HG02798 (cell line): Measurements from ENCODE around the gene RMI2.

Source experiments
- ATAC-seq: cut with Tn5 transposase; IDR thresholded peaks from one replicate; pipeline ENCODE4 v1.9.1; 2021; ENCODE audit warnings: mild to moderate bottlenecking; ENCODE audit not compliant: unreplicated experiment, poor library complexity

The RMI2 gene

DNA sequence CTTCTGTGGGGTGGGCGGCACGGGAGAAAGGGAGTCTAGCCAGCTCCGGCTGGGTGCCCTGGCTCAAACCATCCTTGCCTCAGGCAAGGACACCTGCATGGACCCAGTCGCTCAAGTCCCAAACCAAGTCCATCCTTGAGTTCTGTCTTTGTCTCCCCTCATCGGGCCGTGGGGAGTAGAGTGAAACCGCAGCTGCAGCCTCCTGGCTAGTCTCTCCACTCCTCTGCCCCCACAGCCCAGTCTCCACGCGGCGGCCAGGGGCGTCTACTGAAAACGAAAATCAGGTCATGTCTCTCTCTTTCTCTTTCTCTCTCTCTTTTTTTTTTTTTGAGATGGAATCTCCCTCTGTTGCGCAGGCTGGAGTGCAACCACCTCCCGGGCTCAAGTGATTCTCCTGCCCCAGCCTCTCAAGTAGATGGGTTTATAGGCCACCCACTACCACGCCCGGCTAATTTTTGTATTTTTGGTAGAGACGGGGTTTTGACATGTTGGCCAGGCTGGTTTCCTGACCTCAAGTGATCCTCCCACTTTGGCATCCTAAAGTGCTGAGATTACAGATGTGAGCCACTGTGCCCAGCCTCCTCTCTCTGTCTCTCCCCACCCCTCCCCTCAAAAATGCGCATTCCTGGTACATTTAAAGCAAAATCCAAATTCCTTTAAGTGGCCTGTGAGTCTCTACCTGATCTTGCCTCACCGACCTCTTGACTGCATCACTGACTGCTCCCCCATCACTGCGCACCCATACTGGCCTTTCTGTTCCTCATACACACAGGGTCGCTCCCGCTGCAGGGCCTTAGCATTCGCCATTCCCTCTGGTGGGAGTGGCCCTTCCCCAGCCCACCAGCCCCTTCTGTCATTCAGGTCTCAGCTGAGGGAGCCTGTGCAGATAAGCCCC is 17.7 kb upstream of the RMI2 start:
- ATAC-seq = peak; percentile 49

- peak; percentile 74 for ATAC-seq
Measured at GRCh38 chr16:11328172-11329070, 16.8 kb upstream of the RMI2 start.

- ATAC-seq = no peak
Measured at GRCh38 chr16:11329071-11329491, 16.2 kb upstream of the RMI2 start.

GRCh38 chr16:11329891-11330290 is 15.4 kb upstream of the RMI2 start:
- ATAC-seq = no peak

DNA sequence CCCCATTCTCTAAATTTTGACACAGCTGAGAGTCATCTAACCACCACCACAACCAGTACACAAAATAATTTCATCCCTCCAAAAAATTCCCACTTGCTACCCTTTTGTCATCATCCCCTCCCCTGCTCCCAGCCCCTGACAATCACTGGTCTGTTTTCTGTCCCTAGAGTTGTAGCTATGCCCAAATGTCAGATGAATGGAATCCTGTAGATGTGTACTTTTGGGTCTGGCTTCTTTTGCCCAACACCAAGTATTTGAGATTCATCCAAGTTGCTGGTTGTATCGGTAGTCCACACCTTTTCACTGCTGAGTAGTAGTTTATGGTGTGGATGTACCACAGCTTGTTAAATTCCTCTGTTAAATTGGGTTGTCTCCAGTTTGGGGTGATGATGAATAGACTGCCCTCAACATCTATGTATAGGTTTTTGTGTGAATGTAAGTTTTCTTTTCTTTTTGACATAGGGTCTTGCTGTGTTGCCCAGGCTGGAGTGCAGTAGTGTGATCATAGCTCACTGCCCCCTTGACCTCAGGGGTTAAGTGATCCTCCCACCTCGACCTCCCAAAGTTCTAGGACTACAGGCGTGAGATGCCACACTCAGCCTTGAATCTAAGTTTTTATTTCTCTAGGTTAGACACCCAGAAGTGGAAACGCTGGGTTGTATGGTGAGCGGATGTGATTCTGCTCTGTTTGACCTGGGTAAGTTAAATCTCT is 14.6 kb upstream of the RMI2 start:
- no peak for ATAC-seq

DNA sequence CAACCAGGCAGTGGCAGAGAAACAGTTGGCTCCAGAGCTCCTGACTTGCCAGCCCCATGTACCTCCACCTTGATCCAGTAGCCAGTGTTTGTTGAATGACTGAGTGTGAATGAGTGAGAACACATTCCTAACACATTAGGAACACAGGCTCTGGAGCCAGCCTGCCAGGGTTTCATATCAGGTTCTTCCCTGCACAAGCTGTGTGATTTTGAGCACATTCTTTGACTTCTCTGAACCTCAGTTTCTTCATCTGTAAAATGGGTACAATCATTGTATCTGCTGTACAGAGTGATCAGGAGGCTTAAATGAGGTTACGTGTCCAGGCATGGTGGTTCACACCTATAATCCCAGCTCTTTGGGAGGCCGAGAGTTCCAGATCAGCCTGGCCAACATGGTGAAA is 13.3 kb upstream of the RMI2 start:
- ATAC-seq = no peak

DNA sequence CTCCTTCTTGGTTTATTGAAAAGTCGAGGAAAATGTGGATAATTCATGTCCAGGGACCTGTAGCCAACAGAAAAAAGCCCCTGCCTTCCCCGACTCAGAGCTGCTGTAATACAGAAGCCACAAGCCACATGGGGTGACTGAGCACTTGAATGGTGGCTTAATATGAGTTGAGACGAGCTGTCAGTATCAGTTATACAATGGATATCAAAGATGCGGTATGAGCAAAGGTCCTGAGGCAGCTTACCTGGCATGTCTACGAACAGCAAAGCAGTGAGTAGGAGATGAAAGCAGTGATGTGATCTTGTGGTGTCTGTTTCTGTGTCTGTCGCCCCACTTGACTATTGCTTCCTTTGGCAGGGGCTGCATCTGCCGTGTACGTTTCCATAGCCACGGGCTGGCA is 12.2 kb upstream of the RMI2 start:
- ATAC-seq = no peak

GRCh38 chr16:11333702-11334101 is 11.6 kb upstream of the RMI2 start:
- ATAC-seq = no peak

DNA sequence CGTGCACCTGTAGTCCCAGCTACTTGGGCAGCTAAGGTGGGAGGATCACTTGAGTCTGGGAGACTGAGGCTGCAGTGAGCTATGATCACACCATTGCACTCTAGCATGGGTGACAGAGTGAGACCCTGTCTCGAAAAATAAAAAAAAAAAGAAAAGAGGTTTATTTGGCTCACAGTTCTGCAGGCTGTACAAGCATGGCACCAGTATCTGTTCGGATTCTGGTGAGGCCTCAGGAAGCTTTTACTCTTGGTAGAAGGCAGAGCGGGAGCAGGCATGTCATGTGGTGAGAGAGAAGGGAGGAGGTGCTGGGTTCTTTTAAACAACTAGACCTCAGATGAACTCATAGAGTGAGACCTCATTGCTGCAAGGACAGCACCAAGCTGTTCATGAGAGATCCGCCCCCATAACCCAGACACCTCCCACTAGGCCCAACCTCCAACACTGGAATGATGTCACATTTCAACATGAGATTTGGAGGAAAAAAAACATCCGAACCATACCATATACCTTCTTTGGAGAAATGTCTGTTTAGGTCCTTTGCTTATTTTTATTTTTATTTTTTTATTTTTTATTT is 10.3 kb upstream of the RMI2 start:
- no peak for ATAC-seq

DNA sequence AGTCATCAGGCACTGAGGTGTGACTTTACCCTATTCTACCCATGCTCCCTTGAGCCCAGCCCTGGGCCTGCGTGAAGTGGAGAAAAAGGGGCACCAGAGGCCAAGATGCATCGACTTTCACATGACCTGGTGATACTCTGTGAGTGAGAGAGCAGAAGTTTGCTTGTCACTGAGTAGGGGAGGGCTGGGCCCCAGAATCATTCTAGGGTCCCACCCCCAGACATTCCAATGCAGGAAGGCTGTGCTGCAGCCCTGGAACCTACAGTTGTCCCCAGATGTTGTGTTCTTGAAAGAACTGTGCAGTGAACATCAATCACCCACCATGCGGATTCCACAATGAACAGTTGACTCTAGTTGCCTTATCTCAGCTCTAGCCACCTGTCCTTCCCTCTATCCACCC is 6.2 kb upstream of the RMI2 start:
- ATAC-seq = no peak

- ATAC-seq = no peak
Measured at GRCh38 chr16:11340710-11341109, 4.5 kb upstream of the RMI2 start.

DNA sequence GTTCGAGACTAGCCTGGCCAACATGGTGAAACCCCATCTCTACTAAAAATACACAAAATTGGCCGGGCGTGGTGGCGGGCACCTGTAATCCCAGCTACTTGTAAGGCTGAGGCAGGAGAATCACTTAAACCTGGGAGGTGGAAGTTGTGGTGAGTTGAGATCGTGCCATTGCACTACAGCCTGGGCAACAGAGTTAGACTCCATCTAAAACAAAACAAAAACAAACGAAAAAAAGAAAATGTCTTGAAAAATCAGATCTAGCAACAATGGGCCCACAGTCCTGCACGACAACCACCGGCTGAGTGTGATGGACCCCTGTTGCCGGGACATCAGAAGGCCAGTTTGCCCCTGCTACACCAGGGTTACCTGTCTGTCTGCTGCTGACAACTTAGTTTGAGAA is 3.9 kb upstream of the RMI2 start:
- no peak for ATAC-seq

- ATAC-seq = no peak
Measured at GRCh38 chr16:11342021-11342855, 3.0 kb upstream of the RMI2 start.

DNA sequence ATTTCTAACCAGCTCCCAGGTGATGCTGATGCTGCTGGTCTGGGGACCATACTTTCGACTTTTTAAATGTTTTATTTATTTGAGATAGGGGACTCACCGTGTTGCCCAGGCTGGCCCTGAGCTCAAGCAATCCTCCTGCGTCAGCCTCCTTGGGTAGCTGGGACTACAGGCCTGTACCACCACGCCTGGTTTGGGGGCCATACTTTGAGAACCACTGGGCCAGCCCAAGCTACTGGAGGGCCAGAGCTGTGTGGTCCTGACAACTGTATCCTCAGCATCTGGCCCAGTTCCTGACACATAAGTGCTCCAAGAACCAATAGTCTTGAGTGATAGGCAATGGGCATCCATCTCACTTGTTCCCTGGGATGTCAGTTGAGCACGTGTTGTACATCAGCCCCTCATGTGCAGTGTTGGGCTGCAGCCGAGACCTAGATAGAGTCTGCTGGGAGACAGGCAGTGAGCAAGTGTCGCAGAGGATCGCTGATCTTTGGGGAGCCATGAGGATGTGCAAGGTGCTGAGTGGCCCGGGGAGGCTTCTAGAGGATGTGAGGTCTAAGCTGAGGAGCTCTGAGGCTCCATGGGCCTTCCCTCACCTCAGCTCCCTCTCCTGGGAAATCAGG is 1.6 kb downstream of the RMI2 start:
- no peak for ATAC-seq

DNA sequence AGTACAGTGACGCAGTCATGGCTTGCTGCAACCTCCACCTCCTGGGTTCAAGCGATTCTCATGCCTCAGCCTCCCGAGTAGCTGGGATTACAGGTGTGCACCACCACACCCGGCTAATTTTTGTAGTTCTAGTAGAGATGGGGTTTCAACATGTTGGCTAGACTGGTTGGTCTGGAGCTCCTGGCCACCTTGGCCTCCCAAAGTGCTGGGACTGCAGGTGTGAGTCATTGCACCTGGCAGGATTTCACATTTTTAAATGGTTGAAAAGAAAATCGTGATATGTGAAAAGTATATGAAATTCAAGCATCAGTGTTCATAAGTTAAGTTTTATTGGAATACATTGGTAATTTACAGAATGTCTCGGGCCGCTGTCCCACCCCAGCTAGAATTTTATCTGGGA is 2.6 kb downstream of the RMI2 start:
- ATAC-seq = no peak

GRCh38 chr16:11348737-11349598 is 3.7 kb downstream of the RMI2 start:
- ATAC-seq = no peak

- no peak for ATAC-seq
Measured at GRCh38 chr16:11349599-11350276, 4.5 kb downstream of the RMI2 start.

GRCh38 chr16:11350519-11350918 is 5.3 kb downstream of the RMI2 start:
- ATAC-seq = no peak
